ENCODE results near the gene WASHC2A. TPM values are rescaled to one million over a fixed set of nuclear protein-coding genes. Genes with fewer than 3 reads are reported as not detected.
"Not testable (repeated sequence)": the region's sequence is repeated elsewhere in the genome, so short reads cannot be mapped to it uniquely, and the experiment has no call there.

Gene WASHC2A
- total and polyA plus RNA-seq, 7 donors: 10.9 to 24.7 (median 16.6) TPM

DNA sequence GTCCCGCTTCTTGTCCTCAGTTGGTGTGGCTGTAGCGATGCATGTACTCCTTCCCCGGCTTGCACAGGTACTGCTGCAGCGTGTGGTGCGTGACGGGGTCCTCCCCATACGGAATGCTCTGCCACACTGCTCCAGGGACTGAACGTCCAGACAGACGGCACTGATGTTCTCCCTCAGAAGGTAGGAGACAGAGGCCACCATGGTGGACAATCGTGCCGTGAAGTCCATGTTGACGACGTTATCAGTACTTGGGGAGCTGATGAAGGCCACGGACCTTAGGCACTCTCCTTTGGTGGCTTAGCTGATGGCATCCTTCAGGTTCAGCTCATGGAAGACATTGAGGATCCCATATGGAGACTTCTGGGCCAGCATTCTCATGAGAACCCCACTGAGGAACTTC is 42.1 kb upstream of the WASHC2A start:
- TF ChIP-seq, protein P1, sequence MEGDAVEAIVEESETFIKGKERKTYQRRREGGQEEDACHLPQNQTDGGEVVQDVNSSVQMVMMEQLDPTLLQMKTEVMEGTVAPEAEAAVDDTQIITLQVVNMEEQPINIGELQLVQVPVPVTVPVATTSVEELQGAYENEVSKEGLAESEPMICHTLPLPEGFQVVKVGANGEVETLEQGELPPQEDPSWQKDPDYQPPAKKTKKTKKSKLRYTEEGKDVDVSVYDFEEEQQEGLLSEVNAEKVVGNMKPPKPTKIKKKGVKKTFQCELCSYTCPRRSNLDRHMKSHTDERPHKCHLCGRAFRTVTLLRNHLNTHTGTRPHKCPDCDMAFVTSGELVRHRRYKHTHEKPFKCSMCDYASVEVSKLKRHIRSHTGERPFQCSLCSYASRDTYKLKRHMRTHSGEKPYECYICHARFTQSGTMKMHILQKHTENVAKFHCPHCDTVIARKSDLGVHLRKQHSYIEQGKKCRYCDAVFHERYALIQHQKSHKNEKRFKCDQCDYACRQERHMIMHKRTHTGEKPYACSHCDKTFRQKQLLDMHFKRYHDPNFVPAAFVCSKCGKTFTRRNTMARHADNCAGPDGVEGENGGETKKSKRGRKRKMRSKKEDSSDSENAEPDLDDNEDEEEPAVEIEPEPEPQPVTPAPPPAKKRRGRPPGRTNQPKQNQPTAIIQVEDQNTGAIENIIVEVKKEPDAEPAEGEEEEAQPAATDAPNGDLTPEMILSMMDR (IDR thresholded peaks at IDR 0.05): no peak

DNA sequence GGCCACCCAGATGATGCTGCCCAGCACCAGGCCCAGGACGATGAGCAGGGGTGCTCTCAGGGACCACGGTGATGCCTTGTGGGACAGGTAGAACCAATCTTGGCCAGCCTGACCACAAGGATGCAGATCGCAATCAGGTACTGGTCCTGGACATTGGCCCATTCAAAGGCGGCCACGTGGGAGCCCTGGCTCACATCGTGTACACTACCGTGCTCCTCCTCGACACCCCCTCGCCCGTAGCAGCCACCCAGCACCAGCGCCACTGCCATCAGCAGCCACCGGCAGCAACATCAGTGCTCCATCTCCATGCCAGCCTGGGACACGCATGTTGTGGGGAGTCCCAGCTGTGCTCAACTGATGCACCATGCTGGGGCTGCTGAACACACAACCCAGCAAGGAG is 40.6 kb upstream of the WASHC2A start:
- 89 to 91% (median 91%) methylated on average over 13 of the region's 13 CpGs for WGBS, 3 donors
- H3K9me3 ChIP-seq: no peaks in the 10 kb centered on the region
- no peaks in the 10 kb centered on the region for H3K36me3 ChIP-seq (ENCODE audit: insufficient read depth in 1 of 2, low read depth in 1 of 2)
- DNase-seq (no peak), ATAC-seq (no peak)
- no peaks in the 10 kb centered on the region for H3K4me1 ChIP-seq
- TF ChIP-seq, protein P1 (IDR thresholded peaks at IDR 0.05): no peak
- H3K27me3 ChIP-seq (ENCODE audit: insufficient read depth in 3 of 3, low read length in 2 of 3): peaks cover 0 to 19% (median 8%) of the 10 kb centered on the region in 3 donors
- intact Hi-C loops (cut with DNase I): no loop called here
- H3K4me3 ChIP-seq: no peak overlapping the region
- no peak overlapping the region for H3K27ac ChIP-seq

More for the DNA sequence above, 42.1 kb upstream of the WASHC2A start:
- H3K4me1 ChIP-seq: no peaks in the 10 kb centered on the region
- H3K9me3 ChIP-seq: no peaks in the 10 kb centered on the region
- no peaks in the 10 kb centered on the region for H3K36me3 ChIP-seq (ENCODE audit: insufficient read depth in 1 of 2, low read depth in 1 of 2)
- 86 to 96% (median 90%) methylated on average over 14 of the region's 14 CpGs for WGBS, 3 donors
- no peak overlapping the region for H3K27ac ChIP-seq
- H3K27me3 ChIP-seq (ENCODE audit: insufficient read depth in 3 of 3, low read length in 2 of 3): peaks cover 0 to 19% (median 8%) of the 10 kb centered on the region in 3 donors
- intact Hi-C loops (cut with DNase I): no loop called here
- ATAC-seq: no peak
- no peak overlapping the region for H3K4me3 ChIP-seq
- no peak for DNase-seq

DNA sequence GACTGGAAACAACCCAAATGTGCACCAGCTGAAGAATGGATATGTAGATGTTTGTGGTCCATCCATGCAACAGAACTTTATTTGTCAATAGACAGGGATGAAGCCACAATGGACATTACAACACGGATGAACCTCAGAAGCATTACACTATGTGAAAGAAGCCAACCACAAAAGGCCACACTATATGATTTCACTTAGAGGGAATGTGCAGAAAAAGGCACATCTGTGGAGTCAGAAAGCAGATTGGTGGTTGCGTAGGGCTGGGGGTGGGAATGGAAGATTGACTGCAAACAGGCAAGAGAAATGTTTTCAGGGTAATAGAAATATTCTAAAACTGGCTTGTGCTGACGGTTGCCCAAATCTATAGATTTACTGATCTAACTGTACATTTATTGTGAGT is 34.3 kb upstream of the WASHC2A start:
- WGBS, 3 donors: 54 to 65% (median 57%) methylated on average over 3 of the region's 3 CpGs
- Histone ChIP-seq H3K36me3 (ENCODE audit: insufficient read depth in 1 of 2, low read depth in 1 of 2) (no peaks in the 10 kb centered on the region), H3K27me3 (ENCODE audit: insufficient read depth in 3 of 3, low read length in 2 of 3) (peaks cover 0 to 2% (median 0%) of the 10 kb centered on the region in 3 donors), H3K27ac (no peak overlapping the region), H3K9me3 (no peaks in the 10 kb centered on the region), H3K4me3 (no peak overlapping the region), H3K4me1 (no peaks in the 10 kb centered on the region)
- DNase-seq: no peak
- ATAC-seq: no peak
- TF ChIP-seq, protein P1 (IDR thresholded peaks at IDR 0.05): no peak
- intact Hi-C loops (cut with DNase I): no loop called here

DNA sequence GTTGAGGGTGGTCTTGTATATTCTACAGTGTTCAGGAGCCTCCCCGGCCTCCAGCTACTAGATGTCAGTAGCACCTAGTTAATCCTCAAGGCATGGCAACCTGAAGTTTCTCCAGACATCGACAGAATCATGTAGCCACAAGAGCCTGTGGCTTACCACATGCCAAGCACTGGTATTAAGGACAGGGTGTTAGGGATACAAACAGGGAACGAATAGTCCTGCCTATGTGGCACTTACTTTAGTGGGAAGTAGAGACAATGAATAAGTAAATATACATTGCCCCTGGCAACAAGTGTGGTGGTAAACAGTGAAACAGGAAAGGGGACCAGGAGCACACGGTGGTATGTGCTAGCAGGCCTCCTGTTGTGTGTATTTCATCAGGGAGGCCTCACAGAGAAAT is 32.4 kb upstream of the WASHC2A start:
- ATAC-seq; H3K27ac ChIP-seq; H3K27me3 ChIP-seq (ENCODE audit: insufficient read depth in 3 of 3, low read length in 2 of 3); intact Hi-C loops (cut with DNase I); H3K36me3 ChIP-seq (ENCODE audit: insufficient read depth in 1 of 2, low read depth in 1 of 2); H3K9me3 ChIP-seq; H3K4me3 ChIP-seq; DNase-seq; H3K4me1 ChIP-seq: not testable (repeated sequence)
- WGBS, 3 donors: 41 to 50% (median 47%) methylated on average over 4 of the region's 4 CpGs

DNA sequence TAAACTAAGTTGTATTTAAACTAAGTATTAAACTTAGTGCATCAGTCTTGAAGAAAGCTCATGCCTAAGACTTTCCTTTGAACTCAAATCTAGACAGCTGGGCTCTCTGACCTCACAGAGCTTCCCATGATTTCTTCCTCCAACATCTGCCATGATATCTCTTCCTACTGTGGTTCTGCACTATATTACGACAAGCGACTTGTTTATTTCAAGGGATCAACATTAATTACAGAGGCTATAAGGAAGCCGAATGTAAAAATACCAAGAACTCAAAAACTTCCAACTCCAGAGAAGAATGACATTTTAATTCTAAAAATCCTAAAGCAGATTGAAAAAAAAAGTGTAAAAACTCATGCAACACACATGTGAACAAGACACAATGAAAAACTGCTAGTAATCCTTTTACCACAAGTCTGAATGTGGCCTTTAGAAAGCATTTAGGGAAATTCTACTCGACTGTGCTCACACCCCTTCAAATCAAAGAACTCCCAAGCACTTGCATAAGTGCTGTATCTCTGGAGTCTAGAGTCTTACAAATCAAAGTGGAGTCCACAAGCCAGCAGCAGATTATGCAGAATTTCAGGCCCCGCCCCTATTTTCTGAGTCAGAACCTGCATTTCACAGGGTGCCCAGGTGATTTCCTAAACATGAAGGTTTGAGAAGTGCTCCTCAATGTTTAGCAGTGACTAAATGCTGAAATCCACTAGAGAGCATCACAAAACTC is 22.7 kb upstream of the WASHC2A start:
- Histone ChIP-seq H3K27ac (no peak overlapping the region), H3K4me3 (no peak overlapping the region), H3K27me3 (ENCODE audit: insufficient read depth in 3 of 3, low read length in 2 of 3) (no peaks in the 10 kb centered on the region), H3K9me3 (no peaks in the 10 kb centered on the region), H3K4me1 (no peaks in the 10 kb centered on the region), H3K36me3 (ENCODE audit: insufficient read depth in 1 of 2, low read depth in 1 of 2) (no peaks in the 10 kb centered on the region)
- ATAC-seq (no peak), DNase-seq (no peak)
- intact Hi-C loops (cut with DNase I): no loop called here
- TF ChIP-seq, protein P1 (IDR thresholded peaks at IDR 0.05): no peak
- 67 to 79% (median 74%) methylated on average over 5 of the region's 5 CpGs for WGBS, 3 donors

DNA sequence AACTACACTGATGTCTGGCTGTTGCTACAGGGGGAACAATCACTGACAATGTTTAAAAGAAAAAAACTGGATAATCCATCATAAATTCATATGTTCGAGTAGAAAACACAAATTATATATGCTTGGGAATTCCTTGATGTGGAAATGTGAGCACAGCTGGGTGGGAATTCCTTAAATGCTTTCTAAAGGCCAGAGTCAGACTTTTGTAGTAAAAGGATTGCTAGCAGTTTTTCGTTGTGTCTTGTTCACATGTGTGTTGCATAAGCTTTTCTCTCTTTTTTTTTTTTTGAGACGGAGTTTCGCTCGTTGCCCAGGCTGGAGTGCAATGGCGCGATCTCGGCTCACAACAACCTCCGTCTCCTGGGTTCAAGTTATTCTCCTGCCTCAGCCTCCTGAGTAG is 21.3 kb upstream of the WASHC2A start:
- H3K9me3 ChIP-seq; DNase-seq; H3K27ac ChIP-seq; ATAC-seq; H3K27me3 ChIP-seq (ENCODE audit: insufficient read depth in 3 of 3, low read length in 2 of 3); H3K4me3 ChIP-seq; H3K4me1 ChIP-seq; intact Hi-C loops (cut with DNase I); H3K36me3 ChIP-seq (ENCODE audit: insufficient read depth in 1 of 2, low read depth in 1 of 2): not testable (repeated sequence)
- 48 to 67% (median 55%) methylated on average over 9 of the region's 9 CpGs for WGBS, 3 donors

DNA sequence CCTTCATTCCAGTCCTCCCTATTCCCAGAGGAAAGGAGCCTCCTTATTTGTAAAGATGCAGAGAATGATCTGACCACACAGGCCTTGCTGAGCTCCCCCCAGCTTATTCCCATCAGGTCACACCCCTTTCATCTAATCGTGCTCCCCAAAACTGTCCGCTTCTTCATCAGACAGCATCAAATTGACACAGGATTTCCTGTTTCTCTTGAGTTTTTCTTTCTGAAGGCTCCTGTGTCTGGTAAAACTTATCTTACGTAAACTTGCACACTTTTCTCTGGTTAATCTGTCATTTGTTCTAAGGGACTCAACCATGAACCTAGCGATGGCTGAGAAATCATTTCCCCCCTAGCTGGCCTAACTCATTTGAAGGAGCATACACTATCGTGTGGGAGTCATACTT is 20.2 kb upstream of the WASHC2A start:
- ATAC-seq; H3K27me3 ChIP-seq (ENCODE audit: insufficient read depth in 3 of 3, low read length in 2 of 3); H3K36me3 ChIP-seq (ENCODE audit: insufficient read depth in 1 of 2, low read depth in 1 of 2); H3K27ac ChIP-seq; H3K4me3 ChIP-seq; DNase-seq; intact Hi-C loops (cut with DNase I); H3K9me3 ChIP-seq; H3K4me1 ChIP-seq: not testable (repeated sequence)
- 72 to 91% (median 80%) methylated on average over 3 to 5 of the region's 5 CpGs for WGBS, 3 donors
